ENCODE measurements around the gene SNTB2. TPM values are rescaled to one million over a fixed set of nuclear protein-coding genes. Genes with fewer than 3 reads are reported as not detected.
"Not testable (repeated sequence)": the region's sequence is repeated elsewhere in the genome, so short reads cannot be mapped to it uniquely, and the experiment has no call there.

SNTB2 gene
- total and polyA plus RNA-seq, 2 of the 4 experiments (the other 2 are of a cell fraction) = 23.5 to 47.5 TPM

- Histone ChIP-seq H3K9ac (ENCODE audit: low read depth, low read length) (no peak overlapping the region), H3K9me1 (ENCODE audit: insufficient read depth, low read length) (peaks cover 7% of the 10 kb centered on the region), H2BK15ac (ENCODE audit: low read depth, low read length) (no peak overlapping the region), H4K91ac (ENCODE audit: insufficient read depth, low read depth, low read length) (no peak overlapping the region), H2BK20ac (ENCODE audit: low read depth, low read length) (no peak overlapping the region), H3K18ac (ENCODE audit: low read depth, low read length) (no peak overlapping the region; the same call in 1 of the 2 replicates), H2BK120ac (ENCODE audit: low read depth, low read length) (no peak overlapping the region), H2AK9ac (replicated peaks; ENCODE audit: low read depth, low read length, poor library complexity) (no peak overlapping the region), H4K8ac (ENCODE audit: low read depth in 2 of 2, low read length in 2 of 2) (no peak overlapping the region), H3K14ac (replicated peaks; ENCODE audit: low read depth, low read length) (no peak overlapping the region), H2AFZ (replicated peaks; ENCODE audit: low read length, poor library complexity) (no peak overlapping the region), H3K9me3 (ENCODE audit: control insufficient read depth, insufficient read depth, low read length) (no peaks in the 10 kb centered on the region), H3K4me2 (ENCODE audit: low read depth, low read length) (no peak overlapping the region), H3K27ac (ENCODE audit: insufficient read depth, low read length) (peak overlapping the region; percentile 32; the same call in 1 of the 2 replicates), H3K79me1 (ENCODE audit: low read depth in 1 of 2, low read length in 2 of 2) (peaks cover 2 to 63% of the 10 kb centered on the region in 2 experiments; a peak in 3 of 4 replicates), H4K20me1 (ENCODE audit: insufficient read depth, low read length) (no peaks in the 10 kb centered on the region), H3K4ac (ENCODE audit: low read depth, low read length) (no peak overlapping the region), H2AK5ac (ENCODE audit: low read depth, low read length) (no peak overlapping the region), H3K4me3 (ENCODE audit: insufficient read depth, low read depth, low read length) (no peak overlapping the region), H3K27me3 (ENCODE audit: control insufficient read depth, insufficient read depth, low read length) (no peaks in the 10 kb centered on the region), H3K36me3 (ENCODE audit: control insufficient read depth, insufficient read depth, low read length) (peaks cover 10% of the 10 kb centered on the region), H4K5ac (ENCODE audit: low read depth, low read length) (no peak overlapping the region), H2BK5ac (ENCODE audit: low read depth, low read length, poor library complexity, severe bottlenecking) (peak overlapping the region; percentile 21), H3K4me1 (ENCODE audit: control insufficient read depth, insufficient read depth, low read length) (peaks cover 4% of the 10 kb centered on the region), H3K56ac (ENCODE audit: extremely low read depth, insufficient read depth, low read length) (no peak overlapping the region), H3K23ac (ENCODE audit: low read depth, low read length) (no peak overlapping the region)
- no TSS peak for BruUV-seq (replicated peaks)
- ChIA-PET CTCF (interaction anchor here (0.6 kb wide), 1 partner anchor 131 kb away, joined by 3 read pairs; no protein-coding TSS in a partner anchor), POLR2A (ENCODE audit: unreplicated experiment) (no interaction called here)
- intact Hi-C loops (cut with micrococcal nuclease) = no loop called here
- peak; percentile 74 for ATAC-seq (ENCODE audit: low read depth)
- dilution Hi-C loops (cut with HindIII; ENCODE audit: low sequenced_read_pairs, unreplicated experiment) = no loop called here
- WGBS, 2 experiments (ENCODE audit: extremely low coverage in 2 of 2, insufficient read length in 1 of 2) = no CpG with 5 or more reads among the region's 1 CpG
- in situ Hi-C loops (cut with MboI; ENCODE audit: low sequenced_read_pairs) = no loop called here
- peak; percentile 29 for DNase-seq
- TF ChIP-seq POLR2A (IDR thresholded peaks at IDR 0.05; ENCODE audit: low read depth, low read length) (no peak), MXI1 (IDR thresholded peaks at IDR 0.05; ENCODE audit: borderline replicate concordance, low read depth, low read length) (no peak), CEBPB (IDR thresholded peaks at IDR 0.05; ENCODE audit: low read depth, low read length) (no peak), RAD21 (IDR thresholded peaks at IDR 0.05; ENCODE audit: low read length) (no peak)
These were observed 107.1 kb downstream of the SNTB2 start for GRCh38 chr16:69294051-69294450.

- H3K4me3 ChIP-seq (ENCODE audit: insufficient read depth, low read depth, low read length); dilution Hi-C loops (cut with HindIII; ENCODE audit: low sequenced_read_pairs, unreplicated experiment); CTCF ChIA-PET: not testable (repeated sequence)
These were observed 109.8 kb downstream of the SNTB2 start for GRCh38 chr16:69296771-69297170.

More at GRCh38 chr16:69296771-69297170, 109.8 kb downstream of the SNTB2 start:
- H3K9ac ChIP-seq (ENCODE audit: low read depth, low read length); H2BK120ac ChIP-seq (ENCODE audit: low read depth, low read length); H2BK20ac ChIP-seq (ENCODE audit: low read depth, low read length); H3K18ac ChIP-seq (ENCODE audit: low read depth, low read length); H3K4me1 ChIP-seq (ENCODE audit: control insufficient read depth, insufficient read depth, low read length); intact Hi-C loops (cut with micrococcal nuclease); H3K4ac ChIP-seq (ENCODE audit: low read depth, low read length); H3K4me2 ChIP-seq (ENCODE audit: low read depth, low read length); BruUV-seq (replicated peaks); H2AK5ac ChIP-seq (ENCODE audit: low read depth, low read length); H3K56ac ChIP-seq (ENCODE audit: extremely low read depth, insufficient read depth, low read length); H4K91ac ChIP-seq (ENCODE audit: insufficient read depth, low read depth, low read length); H2BK5ac ChIP-seq (ENCODE audit: low read depth, low read length, poor library complexity, severe bottlenecking); POLR2A ChIA-PET (ENCODE audit: unreplicated experiment); H3K27me3 ChIP-seq (ENCODE audit: control insufficient read depth, insufficient read depth, low read length); H4K20me1 ChIP-seq (ENCODE audit: insufficient read depth, low read length); H2AK9ac ChIP-seq (replicated peaks; ENCODE audit: low read depth, low read length, poor library complexity); ATAC-seq (ENCODE audit: low read depth); H4K5ac ChIP-seq (ENCODE audit: low read depth, low read length); H3K9me1 ChIP-seq (ENCODE audit: insufficient read depth, low read length); H3K23ac ChIP-seq (ENCODE audit: low read depth, low read length); H3K14ac ChIP-seq (replicated peaks; ENCODE audit: low read depth, low read length); DNase-seq; H4K8ac ChIP-seq (ENCODE audit: low read depth in 2 of 2, low read length in 2 of 2); H2BK15ac ChIP-seq (ENCODE audit: low read depth, low read length); H3K9me3 ChIP-seq (ENCODE audit: control insufficient read depth, insufficient read depth, low read length); in situ Hi-C loops (cut with MboI; ENCODE audit: low sequenced_read_pairs); H3K27ac ChIP-seq (ENCODE audit: insufficient read depth, low read length); H2AFZ ChIP-seq (replicated peaks; ENCODE audit: low read length, poor library complexity): not testable (repeated sequence)
- H3K36me3 ChIP-seq (ENCODE audit: control insufficient read depth, insufficient read depth, low read length) = peaks cover 28% of the 10 kb centered on the region
- no CpG with 5 or more reads among the region's 7 CpGs for WGBS, 2 experiments (ENCODE audit: extremely low coverage in 2 of 2, insufficient read length in 1 of 2)
- peaks cover 5 to 58% of the 10 kb centered on the region in 2 experiments; a peak in 3 of 4 replicates for H3K79me1 ChIP-seq (ENCODE audit: low read depth in 1 of 2, low read length in 2 of 2)

Measured in IMR-90 (cell line).